ENCODE results near the gene ISCA1.
"Not testable (repeated sequence)": the region's sequence is repeated elsewhere in the genome, so short reads cannot be mapped to it uniquely, and the experiment has no call there.

ISCA1 gene

DNA sequence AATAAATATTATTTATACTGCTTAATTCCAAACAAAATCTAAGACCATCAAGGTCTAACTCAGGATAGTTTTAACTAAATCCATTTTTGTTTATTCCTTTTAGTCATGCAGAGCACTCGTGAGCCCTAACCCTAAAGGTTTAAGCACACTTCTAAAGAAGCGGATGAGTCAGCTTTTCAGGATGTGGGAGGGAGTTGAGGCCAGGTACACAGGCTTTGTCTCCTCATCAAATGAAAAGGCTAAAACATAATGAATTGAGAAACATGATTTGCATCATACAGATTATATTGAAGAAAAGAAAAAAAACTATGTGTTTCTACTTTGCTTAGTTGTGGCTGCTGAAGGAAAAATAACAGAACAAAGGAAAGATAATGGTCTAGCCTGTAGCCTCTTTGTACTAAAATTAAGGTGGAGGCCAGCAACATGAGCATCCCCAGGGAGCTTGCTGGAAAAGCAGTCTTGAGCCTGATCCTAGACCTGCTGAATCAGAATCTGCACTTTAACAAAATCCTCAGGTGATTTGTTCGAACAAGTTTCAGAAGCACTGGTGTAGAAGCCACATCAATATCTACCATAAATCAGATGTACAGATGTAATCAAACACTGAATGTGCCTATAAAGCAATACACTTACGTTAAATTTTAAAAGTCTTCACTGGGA is 21.1 kb upstream of the ISCA1 start:
- TF ChIP-seq, protein P1, sequence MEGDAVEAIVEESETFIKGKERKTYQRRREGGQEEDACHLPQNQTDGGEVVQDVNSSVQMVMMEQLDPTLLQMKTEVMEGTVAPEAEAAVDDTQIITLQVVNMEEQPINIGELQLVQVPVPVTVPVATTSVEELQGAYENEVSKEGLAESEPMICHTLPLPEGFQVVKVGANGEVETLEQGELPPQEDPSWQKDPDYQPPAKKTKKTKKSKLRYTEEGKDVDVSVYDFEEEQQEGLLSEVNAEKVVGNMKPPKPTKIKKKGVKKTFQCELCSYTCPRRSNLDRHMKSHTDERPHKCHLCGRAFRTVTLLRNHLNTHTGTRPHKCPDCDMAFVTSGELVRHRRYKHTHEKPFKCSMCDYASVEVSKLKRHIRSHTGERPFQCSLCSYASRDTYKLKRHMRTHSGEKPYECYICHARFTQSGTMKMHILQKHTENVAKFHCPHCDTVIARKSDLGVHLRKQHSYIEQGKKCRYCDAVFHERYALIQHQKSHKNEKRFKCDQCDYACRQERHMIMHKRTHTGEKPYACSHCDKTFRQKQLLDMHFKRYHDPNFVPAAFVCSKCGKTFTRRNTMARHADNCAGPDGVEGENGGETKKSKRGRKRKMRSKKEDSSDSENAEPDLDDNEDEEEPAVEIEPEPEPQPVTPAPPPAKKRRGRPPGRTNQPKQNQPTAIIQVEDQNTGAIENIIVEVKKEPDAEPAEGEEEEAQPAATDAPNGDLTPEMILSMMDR (IDR thresholded peaks at IDR 0.05; ENCODE audit: borderline replicate concordance, insufficient read depth, low read depth, low read length): no peak
- no peak overlapping the region for H3K4me3 ChIP-seq (ENCODE audit: low read depth, low read length)

DNA sequence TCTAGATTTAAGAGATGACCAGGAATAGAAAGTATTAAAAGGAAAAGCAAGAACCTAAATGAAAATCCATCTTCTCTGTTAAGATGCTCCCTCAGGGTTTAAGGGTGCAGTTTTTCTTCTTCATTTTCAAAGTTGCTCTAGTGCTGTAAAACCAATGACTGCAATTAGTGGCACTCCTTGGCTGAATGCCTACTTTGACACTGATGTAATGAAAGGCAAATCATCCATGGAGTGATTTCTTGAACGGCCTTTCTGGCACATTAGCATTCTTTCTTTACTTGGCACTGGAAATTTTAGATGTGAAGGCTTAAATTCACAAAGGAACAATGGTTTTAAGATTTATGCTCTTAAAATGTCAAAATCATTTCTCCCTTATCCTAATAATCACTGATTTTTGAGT is 19.3 kb upstream of the ISCA1 start:
- TF ChIP-seq, protein P1 (IDR thresholded peaks at IDR 0.05; ENCODE audit: borderline replicate concordance, insufficient read depth, low read depth, low read length): no peak
- no peak overlapping the region for H3K4me3 ChIP-seq (ENCODE audit: low read depth, low read length)

DNA sequence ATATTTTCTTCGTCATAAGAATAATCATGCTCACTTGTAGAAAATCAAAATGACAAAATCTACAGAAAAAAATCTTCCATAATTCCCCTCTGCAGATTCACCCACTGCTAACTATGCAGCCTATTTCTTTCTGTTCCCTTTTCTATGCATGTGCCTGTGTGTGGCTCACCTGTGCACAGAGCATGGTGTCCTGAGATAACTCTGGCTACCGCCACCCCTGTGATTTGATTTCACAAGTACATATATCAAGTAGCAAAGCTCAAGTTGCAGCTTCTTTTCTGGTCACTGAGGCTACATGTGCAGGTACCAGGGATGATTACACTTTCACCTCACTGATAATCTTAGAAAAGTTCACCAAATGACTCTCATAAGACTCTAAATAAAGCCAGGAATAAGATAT is 18.4 kb upstream of the ISCA1 start:
- TF ChIP-seq, protein P1 (IDR thresholded peaks at IDR 0.05; ENCODE audit: borderline replicate concordance, insufficient read depth, low read depth, low read length): no peak
- H3K4me3 ChIP-seq (ENCODE audit: low read depth, low read length): no peak overlapping the region

DNA sequence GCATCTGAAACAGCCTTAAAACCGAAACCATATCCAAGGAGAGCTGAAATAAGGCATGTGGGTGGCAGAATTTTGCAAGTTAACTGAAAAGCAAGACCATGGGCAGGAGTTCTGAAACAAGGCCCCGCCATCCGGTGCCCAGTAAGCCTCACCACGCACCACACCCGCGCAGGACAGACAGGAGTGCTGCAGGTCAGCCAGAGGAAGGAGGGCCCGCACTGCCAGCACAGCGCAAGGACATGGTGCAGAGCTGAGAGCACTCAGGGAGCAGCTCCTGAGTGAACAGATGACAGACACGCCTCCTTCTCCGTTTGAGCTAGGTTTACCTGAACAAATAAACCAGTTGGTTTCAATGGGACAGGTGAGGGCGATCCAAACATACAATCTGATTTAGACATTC is 16.5 kb upstream of the ISCA1 start:
- no peak overlapping the region for H3K4me3 ChIP-seq (ENCODE audit: low read depth, low read length)
- TF ChIP-seq, protein P1 (IDR thresholded peaks at IDR 0.05; ENCODE audit: borderline replicate concordance, insufficient read depth, low read depth, low read length): no peak

DNA sequence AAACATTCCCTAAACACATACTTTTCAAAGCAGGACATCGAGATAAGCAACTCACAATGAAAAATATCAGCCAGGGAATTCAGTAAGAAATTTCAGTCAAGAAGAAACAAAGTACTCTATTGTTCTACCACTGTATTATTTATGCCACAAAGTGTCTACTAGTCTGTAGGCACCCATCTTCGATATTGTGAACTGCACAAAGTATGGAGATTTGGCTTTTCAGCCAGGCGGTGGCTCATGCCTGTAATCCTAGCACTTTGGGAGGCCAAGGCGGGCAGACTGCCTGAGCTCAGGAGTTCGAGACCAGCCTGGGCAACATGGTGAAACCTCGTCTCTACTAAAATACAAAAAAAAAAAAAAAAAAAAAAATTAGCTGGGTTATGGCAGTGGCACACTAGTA is 8.0 kb upstream of the ISCA1 start:
- H3K4me3 ChIP-seq (ENCODE audit: low read depth, low read length): not testable (repeated sequence)

DNA sequence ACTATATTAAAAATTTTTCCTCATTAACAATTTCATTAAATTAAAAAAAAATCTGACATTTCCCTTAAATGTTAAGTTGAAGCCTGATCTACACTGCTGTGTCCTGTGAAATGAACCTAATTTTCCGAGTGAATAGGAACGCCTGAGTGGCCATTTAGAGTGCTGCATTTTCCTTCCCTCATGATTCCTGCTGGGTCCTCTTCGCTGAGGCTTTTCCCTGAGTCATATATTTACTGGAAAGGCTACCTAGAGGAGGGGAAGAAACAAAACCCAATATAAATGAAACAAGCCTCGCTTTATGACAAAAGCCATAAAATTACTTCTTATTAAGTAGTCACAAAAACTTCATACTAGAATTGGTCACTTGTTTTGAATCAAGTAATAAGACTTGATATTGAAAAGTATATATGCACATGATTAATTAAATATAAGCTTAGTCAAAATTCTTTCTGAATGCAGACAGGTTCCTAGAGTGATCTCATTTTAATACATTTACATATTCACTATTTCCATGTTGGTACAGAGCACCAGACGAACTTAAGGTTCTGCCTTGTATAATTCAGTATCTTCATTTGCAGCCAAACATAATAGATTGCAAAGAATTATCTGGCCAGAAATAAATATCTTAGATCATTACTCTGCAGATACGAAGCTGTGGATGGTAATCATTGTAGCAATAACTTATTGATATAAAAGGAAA is 6.3 kb upstream of the ISCA1 start:
- TF ChIP-seq, protein P1 (IDR thresholded peaks at IDR 0.05; ENCODE audit: borderline replicate concordance, insufficient read depth, low read depth, low read length): no peak
- no peak overlapping the region for H3K4me3 ChIP-seq (ENCODE audit: low read depth, low read length)

DNA sequence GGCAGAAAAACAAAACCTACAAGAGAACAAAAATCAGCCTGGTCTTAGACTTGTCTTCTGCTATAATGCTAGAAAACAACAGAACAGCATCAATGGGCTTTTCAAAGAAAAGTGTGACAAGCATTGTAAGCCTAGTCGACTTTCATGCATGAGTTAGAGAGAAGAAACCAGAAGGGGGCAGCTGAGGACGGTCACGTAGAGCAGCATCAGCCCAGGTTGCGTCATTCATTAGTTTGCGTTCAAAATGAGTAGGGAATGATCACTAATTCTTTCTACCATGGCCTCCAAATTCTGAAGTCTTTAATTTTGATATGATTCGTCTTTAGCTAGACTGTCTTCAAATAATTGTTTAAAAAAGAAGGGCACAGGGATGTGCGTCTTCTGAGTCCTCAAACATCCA is 4.7 kb upstream of the ISCA1 start:
- H3K4me3 ChIP-seq (ENCODE audit: low read depth, low read length): no peak overlapping the region
- TF ChIP-seq, protein P1 (IDR thresholded peaks at IDR 0.05; ENCODE audit: borderline replicate concordance, insufficient read depth, low read depth, low read length): 0 out of 2 replicates have a peak, but pooled peaks have one; percentile 7

Measured in GM12875 (cell line).